ENCODE data around the gene ABLIM1. TPM values are rescaled to one million over a fixed set of nuclear protein-coding genes. Genes with fewer than 3 reads are reported as not detected.

ABLIM1 gene
- total RNA-seq, 3 donors from 2014 or later = 89.0 to 216 (median 131) TPM

- TF ChIP-seq POLR2AphosphoS5 (IDR thresholded peaks at IDR 0.05) = no peak
- TF ChIP-seq CTCF (IDR thresholded peaks at IDR 0.05) = no peak
- TF ChIP-seq POLR2A (IDR thresholded peaks at IDR 0.05) = no peak
- Histone ChIP-seq H3K27me3 (no peaks in the 10 kb centered on the region), H3K4me3 (no peak overlapping the region), H3K27ac (peak overlapping the region in 1 of 2 donors; percentile 72), H3K36me3 (no peaks in the 10 kb centered on the region), H3K9me3 (no peaks in the 10 kb centered on the region), H3K4me1 (no peaks in the 10 kb centered on the region)
- no peak for DNase-seq (ENCODE audit: low spot score in 2 of 2)
- intact Hi-C loops (cut with DNase I; ENCODE audit: low total_unique reads) = no loop called here
These were observed 50.6 kb downstream of the ABLIM1 start for GRCh38 chr10:114607358-114607998.

- intact Hi-C loops (cut with DNase I; ENCODE audit: low total_unique reads) = no loop called here
These were observed 52.8 kb downstream of the ABLIM1 start for GRCh38 chr10:114605155-114605797.

GRCh38 chr10:114604357-114605130 lies 53.5 kb downstream of the ABLIM1 start:
- no peak overlapping the region for H3K4me3 ChIP-seq
- no peaks in the 10 kb centered on the region for H3K4me1 ChIP-seq
- no peaks in the 10 kb centered on the region for H3K36me3 ChIP-seq
- no peak for DNase-seq (ENCODE audit: low spot score in 2 of 2)
- no peaks in the 10 kb centered on the region for H3K9me3 ChIP-seq
- peak overlapping the region in 1 of 2 donors; percentile 50 for H3K27ac ChIP-seq
- TF ChIP-seq POLR2AphosphoS5 (IDR thresholded peaks at IDR 0.05) (no peak), CTCF (IDR thresholded peaks at IDR 0.05) (no peak), POLR2A (IDR thresholded peaks at IDR 0.05) (no peak)
- no peaks in the 10 kb centered on the region for H3K27me3 ChIP-seq
- intact Hi-C loops (cut with DNase I; ENCODE audit: low total_unique reads) = no loop called here

More at GRCh38 chr10:114605155-114605797, 52.8 kb downstream of the ABLIM1 start:
- TF ChIP-seq CTCF (IDR thresholded peaks at IDR 0.05) (no peak), POLR2AphosphoS5 (IDR thresholded peaks at IDR 0.05) (no peak), POLR2A (IDR thresholded peaks at IDR 0.05) (no peak)
- no peaks in the 10 kb centered on the region for H3K9me3 ChIP-seq
- no peaks in the 10 kb centered on the region for H3K36me3 ChIP-seq
- peak overlapping the region in 1 of 2 donors; percentile 50 for H3K27ac ChIP-seq
- H3K4me1 ChIP-seq = no peaks in the 10 kb centered on the region
- no peaks in the 10 kb centered on the region for H3K27me3 ChIP-seq
- no peak for DNase-seq (ENCODE audit: low spot score in 2 of 2)
- no peak overlapping the region for H3K4me3 ChIP-seq

- no peak for TF ChIP-seq POLR2A (IDR thresholded peaks at IDR 0.05)
- TF ChIP-seq CTCF (IDR thresholded peaks at IDR 0.05) = no peak
- TF ChIP-seq POLR2AphosphoS5 (IDR thresholded peaks at IDR 0.05) = no peak
- DNase-seq (ENCODE audit: low spot score in 2 of 2) = no peak
- Histone ChIP-seq H3K4me1 (no peaks in the 10 kb centered on the region), H3K9me3 (no peaks in the 10 kb centered on the region), H3K4me3 (no peak overlapping the region), H3K36me3 (no peaks in the 10 kb centered on the region), H3K27me3 (no peaks in the 10 kb centered on the region), H3K27ac (no peak overlapping the region)
- intact Hi-C loops (cut with DNase I; ENCODE audit: low total_unique reads) = no loop called here
These were observed 54.1 kb downstream of the ABLIM1 start for GRCh38 chr10:114603948-114604347.

- Histone ChIP-seq H3K9me3 (no peaks in the 10 kb centered on the region), H3K4me3 (no peak overlapping the region), H3K36me3 (no peaks in the 10 kb centered on the region), H3K4me1 (no peaks in the 10 kb centered on the region), H3K27ac (peak overlapping the region in 1 of 2 donors; percentile 19), H3K27me3 (no peaks in the 10 kb centered on the region)
- TF ChIP-seq POLR2A (IDR thresholded peaks at IDR 0.05) (no peak), POLR2AphosphoS5 (IDR thresholded peaks at IDR 0.05) (no peak), CTCF (IDR thresholded peaks at IDR 0.05) (no peak)
- intact Hi-C loops (cut with DNase I; ENCODE audit: low total_unique reads) = no loop called here
- DNase-seq (ENCODE audit: low spot score in 2 of 2) = no peak
These were observed 54.8 kb downstream of the ABLIM1 start for GRCh38 chr10:114603303-114603702.
